HG03460 (cell line): ENCODE results near the gene SMOC1.

Source experiments
- ATAC-seq: cut with Tn5 transposase; IDR thresholded peaks from one replicate; pipeline ENCODE4 v1.9.1; 2021; ENCODE audit not compliant: unreplicated experiment

Gene SMOC1

GRCh38 chr14:69973846-69974245, 94.6 kb downstream of the SMOC1 start:
- ATAC-seq: no peak

- no peak for ATAC-seq
These were observed 100.7 kb downstream of the SMOC1 start for GRCh38 chr14:69979882-69980281.

GRCh38 chr14:69980457-69981425, 101.5 kb downstream of the SMOC1 start:
- ATAC-seq: no peak

- no peak for ATAC-seq
These were observed 103.1 kb downstream of the SMOC1 start for GRCh38 chr14:69982220-69982839.

DNA sequence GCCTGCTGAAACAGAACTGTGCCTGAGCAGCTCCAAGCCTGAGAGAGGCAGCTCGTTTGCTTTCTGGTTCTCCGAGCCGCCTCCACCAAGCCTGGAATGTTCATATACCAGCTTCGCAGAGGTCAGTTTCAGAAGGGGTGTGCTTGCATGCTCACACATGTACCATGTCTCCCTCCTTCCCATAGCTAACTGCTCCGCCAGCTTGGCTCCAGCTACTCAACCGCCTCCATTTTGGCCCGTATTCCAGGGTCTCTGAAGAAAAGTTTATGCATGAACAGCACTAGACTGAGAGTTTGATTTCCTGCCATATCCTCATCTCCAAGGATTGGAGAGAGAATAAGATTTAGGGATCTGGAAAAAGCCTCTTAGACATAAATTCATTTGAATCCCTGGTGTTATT, 103.7 kb downstream of the SMOC1 start:
- ATAC-seq: no peak

DNA sequence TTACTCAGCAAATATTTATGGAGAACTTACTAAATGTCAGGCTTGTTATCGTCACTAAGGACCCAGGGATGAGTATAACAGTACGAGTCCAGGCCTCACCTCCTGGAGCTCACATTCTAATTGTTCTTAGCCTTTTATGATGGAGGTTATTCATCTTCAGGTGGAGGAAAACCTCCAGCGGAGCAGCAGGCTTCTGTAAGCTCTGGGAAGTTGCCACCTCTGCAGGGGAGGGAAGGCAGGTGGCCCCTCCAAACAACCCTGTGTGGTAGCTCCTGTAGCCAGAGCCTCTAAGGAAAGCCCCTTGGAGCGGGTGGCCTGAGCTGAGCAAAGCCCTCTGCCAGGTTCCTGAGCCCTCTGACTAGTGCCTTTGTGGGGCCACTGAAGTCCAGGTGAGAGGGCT, 104.1 kb downstream of the SMOC1 start:
- no peak for ATAC-seq

DNA sequence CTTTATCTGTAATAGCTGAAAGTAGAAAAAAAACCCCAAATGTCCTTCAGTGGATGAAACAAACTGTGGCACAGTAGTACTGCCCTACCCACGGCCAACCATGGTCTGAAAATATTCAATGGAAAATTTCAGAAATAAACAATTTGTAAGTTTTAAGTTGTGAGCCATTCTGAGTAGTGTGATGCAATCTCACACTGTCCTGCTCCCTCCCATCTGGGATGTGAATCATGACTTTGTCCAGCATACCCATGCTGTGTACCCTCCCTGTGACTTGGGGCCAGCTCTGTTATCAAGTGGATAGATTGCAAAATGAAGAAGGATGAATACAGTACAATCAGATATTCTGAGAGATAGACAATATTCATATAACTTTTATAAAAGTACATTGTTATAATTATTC, 106.2 kb downstream of the SMOC1 start:
- no peak for ATAC-seq

- ATAC-seq: no peak
These were observed 107.1 kb downstream of the SMOC1 start for GRCh38 chr14:69986336-69986735.

GRCh38 chr14:69987406-69988121, 108.3 kb downstream of the SMOC1 start:
- ATAC-seq: no peak

DNA sequence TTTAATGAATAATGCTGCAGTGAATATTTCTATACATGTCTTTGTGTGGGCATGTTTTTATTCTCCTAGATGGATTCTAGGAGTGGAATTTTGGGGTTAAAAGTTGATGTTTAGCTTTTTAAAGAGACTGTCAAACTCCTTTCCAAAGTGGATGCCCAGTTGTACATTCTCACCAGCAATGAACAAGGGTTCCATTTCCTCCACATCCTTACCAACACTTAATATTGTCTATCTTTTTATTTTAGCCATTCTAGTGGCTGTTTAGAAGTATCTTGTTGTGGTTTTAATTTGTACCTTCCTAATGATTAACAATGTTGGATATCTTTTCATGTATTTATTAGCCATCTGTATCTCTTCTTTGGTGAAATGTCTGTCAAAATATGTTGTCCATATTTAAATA, 109.8 kb downstream of the SMOC1 start:
- no peak for ATAC-seq

DNA sequence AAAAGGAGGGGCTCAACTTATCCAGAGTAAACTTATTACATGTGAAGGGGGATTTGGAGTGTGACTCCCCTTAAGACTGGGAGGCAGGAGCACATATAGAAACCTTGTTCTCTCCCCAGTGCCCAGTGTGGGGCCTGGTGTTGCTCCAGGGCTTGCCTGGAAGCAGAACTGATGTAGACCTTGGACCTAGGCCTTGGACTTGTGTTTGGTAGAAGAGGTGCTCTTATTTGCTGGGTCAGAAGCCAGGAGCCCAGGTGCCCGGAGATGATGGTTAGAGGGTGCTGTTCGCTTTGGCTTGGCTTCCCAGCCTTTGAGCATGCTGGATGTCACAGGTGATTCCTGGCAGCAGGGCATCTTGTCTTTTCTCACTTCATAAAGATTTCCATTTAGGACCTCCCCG, 110.4 kb downstream of the SMOC1 start:
- no peak for ATAC-seq

DNA sequence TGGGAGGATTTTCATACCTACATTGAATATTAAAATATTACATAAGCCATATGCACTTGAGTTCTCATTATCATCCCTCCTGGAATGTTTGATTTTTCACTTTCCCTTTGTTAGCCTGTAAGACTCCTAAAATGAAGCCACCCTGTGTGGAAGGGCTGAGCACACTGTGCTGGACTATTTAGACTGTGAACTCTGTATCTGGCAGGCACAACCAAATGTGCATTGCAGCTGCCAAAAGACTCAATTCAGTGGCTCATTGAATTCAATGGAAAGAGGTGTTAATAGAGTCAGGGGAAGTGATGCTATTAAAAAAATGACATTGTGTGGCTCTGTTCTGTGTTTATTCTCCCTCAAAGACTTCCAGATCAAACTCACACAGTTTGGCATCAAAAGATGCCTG, 111.1 kb downstream of the SMOC1 start:
- ATAC-seq: no peak

DNA sequence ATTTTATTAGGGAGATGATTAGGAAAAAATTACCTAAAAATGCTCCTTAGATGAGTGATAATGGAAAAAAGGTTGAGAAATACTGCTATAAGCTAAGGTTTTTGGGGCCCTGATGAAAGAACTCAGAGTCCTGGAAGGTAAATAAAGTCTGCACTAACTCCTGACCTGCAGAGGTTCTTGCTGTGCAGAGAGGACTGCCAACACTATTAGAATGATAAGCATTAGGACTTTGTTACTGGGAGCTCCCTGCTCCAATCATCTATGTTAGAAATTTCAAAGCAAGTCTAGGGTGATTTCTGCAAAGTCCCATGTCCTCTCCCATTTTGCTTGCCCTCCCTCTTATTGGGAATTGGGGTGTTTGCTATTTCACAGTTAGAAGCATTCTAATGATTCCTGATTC, 112.2 kb downstream of the SMOC1 start:
- ATAC-seq: no peak

DNA sequence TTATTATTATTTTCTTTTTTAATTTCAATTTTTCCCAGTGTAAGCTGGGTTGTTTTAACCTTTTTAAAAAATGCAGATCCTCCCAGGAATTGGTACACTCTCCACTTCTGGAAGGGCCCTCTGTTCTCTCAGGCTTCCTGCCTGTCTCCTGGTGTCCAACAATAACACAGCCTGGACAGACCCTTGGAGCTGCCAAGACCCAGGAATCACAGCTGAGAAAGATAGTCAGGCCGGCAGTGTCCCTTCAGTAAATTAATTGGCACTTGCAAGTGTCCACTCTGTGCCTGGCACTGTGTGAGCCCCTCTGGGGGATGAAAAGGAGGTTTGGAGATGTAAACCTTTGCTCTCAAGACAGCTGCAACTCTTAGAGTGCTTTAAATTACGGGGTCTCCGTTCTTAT, 113.3 kb downstream of the SMOC1 start:
- no peak for ATAC-seq

GRCh38 chr14:69993326-69993725, 114.1 kb downstream of the SMOC1 start:
- no peak for ATAC-seq

DNA sequence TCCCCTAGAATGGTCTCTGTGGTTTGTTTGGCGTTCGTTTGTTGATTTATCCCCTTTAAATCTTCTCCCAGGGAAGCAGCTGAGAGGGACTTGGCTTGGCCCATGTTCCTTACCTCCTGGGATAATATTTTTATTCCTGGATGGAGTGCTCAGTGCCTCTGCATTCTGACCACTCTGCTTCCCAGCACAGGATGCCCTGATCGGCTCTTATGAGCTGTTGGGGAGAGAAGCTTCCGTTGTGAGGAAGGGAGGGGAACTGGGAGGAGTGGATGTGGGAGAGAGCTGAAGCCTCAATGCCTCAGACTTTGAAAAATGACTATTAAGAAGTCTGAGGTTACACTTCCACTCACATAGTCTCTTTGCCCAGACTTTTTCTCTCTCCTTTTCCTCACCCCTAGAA, 114.8 kb downstream of the SMOC1 start:
- no peak for ATAC-seq

- ATAC-seq: no peak
These were observed 117.0 kb downstream of the SMOC1 start for GRCh38 chr14:69996216-69996615.

DNA sequence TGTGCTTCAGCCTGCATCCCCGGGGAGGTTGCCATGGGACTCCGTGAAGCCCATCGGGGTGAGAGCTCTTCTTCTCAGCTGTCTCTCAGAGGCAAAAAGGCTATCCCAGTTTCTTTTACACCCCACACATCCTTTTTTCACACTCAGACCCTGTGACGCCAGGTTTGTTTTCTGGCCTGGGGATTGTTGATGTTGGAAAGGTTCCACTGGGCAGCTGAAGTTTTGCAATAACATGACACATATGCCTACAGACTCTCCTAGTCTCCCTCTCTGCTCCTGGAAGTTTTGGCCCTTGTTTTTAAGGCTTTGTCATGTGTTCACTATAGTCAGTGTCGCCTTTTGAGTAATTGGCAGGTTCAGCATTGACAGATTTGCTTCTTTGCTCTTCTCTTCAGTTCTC, 118.6 kb downstream of the SMOC1 start:
- no peak for ATAC-seq

GRCh38 chr14:69999261-69999674, 120.1 kb downstream of the SMOC1 start:
- no peak for ATAC-seq

DNA sequence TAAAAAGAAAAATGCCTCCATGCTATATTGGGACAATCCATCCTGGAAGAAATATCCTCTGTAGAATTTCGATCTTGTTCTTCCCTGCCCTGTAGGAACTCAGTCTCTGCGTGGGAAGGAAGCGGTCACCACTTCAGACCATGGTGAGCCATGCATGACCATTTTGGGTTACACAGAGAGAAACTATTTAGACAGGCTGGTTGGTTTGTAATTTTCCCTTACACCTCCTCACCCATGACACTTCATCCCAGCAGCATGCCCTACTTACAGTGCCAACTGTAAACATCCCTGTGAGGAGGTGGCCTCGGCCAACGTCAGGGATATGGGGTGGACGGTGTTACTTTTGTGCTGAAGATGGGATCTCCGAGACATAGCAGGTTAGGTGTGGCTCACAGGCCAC, 121.4 kb downstream of the SMOC1 start:
- no peak for ATAC-seq

DNA sequence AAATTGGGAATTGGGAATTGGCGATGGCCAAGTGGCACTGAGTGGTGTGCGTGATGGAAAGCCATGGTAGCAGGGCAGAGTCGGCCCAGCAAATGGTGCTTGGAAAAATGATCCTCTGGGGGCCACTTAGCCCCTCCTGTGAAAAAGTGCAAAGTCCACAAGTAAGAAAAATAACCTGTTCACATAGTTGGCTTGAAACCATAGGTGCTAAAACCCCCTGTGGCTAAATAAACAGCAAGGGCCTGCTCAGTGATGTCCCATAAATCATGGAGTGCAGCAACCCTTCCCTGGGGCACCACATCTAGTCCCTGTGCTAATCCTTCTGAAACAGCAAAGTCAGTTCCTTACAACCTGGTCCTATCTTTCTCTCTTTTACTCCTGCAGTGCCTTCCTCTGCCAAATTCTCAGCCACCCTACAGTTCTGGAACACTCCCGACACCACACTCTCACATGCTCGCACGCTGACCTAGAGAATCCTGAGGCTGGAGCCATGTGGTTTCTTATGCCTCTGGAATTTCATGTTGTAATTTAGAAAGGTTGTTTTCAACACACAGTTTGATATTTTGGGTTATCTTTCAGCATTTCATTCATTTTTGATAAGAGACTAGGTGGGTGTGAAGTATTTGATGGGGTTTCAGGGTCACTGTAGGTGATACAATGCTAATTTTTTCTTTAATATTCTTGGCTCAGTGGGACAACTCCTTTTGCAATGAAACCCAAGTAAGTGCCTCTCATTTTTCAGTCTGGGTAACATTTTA, 123.6 kb downstream of the SMOC1 start:
- no peak for ATAC-seq
